ENCODE measurements around the gene OSM. TPM values are rescaled to one million over a fixed set of nuclear protein-coding genes. Genes with fewer than 3 reads are reported as not detected.

Gene OSM
- total RNA-seq, 1 donor from 2014 or later: not detected

DNA sequence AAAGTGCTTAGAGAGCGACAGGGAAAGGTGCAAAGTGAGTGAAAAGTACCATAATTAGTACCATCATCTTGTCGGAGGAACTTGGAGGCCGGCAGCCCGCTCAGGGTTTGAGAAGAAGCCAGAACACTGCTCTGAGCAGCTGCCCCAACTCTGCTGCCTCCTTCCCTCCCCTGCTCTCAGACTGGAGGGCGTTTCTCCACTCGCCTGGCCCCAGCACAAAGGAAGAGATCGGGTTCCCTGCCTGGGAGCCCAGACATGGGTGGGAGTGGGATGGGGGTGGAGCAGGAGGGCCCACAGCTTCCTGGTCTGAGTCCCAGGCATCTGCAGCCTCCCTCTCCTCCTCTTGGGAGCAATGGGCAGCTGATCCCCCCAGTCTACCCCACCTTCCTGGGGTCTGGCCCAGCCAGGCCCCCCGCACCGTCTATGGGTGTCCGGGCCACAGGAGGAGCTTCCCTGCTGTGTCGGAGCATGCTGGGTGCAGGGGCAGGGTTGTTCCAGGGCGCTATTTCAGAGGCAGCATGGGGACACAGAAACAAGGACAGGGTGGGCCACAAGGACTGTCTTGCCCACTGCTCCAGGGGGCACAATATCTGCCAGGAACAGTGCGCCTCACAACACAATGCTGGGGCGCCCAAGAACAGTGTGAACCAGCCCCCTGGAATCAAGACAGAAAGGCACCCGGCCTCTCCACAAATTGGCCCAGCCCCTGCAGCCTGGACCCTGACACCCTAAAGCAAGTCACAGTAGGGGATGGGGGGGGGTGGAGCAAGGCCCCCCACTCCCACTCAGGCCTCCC, 24.9 kb downstream of the OSM start:
- no peak for DNase-seq
- Mint-ChIP-seq H3K27me3 (ENCODE audit: unreplicated experiment) (peaks cover 10% of the 10 kb centered on the region), H3K4me1 (ENCODE audit: low read depth, unreplicated experiment) (peaks cover 6% of the 10 kb centered on the region), H3K9me3 (ENCODE audit: unreplicated experiment) (no peaks in the 10 kb centered on the region), H3K4me3 (ENCODE audit: unreplicated experiment) (no peak overlapping the region), H3K27ac (ENCODE audit: unreplicated experiment) (no peak overlapping the region), H3K36me3 (ENCODE audit: unreplicated experiment) (no peaks in the 10 kb centered on the region)
- TF ChIP-seq, protein P1, sequence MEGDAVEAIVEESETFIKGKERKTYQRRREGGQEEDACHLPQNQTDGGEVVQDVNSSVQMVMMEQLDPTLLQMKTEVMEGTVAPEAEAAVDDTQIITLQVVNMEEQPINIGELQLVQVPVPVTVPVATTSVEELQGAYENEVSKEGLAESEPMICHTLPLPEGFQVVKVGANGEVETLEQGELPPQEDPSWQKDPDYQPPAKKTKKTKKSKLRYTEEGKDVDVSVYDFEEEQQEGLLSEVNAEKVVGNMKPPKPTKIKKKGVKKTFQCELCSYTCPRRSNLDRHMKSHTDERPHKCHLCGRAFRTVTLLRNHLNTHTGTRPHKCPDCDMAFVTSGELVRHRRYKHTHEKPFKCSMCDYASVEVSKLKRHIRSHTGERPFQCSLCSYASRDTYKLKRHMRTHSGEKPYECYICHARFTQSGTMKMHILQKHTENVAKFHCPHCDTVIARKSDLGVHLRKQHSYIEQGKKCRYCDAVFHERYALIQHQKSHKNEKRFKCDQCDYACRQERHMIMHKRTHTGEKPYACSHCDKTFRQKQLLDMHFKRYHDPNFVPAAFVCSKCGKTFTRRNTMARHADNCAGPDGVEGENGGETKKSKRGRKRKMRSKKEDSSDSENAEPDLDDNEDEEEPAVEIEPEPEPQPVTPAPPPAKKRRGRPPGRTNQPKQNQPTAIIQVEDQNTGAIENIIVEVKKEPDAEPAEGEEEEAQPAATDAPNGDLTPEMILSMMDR (IDR thresholded peaks at IDR 0.05; ENCODE audit: partially characterized antibody, unreplicated experiment): no peak

DNA sequence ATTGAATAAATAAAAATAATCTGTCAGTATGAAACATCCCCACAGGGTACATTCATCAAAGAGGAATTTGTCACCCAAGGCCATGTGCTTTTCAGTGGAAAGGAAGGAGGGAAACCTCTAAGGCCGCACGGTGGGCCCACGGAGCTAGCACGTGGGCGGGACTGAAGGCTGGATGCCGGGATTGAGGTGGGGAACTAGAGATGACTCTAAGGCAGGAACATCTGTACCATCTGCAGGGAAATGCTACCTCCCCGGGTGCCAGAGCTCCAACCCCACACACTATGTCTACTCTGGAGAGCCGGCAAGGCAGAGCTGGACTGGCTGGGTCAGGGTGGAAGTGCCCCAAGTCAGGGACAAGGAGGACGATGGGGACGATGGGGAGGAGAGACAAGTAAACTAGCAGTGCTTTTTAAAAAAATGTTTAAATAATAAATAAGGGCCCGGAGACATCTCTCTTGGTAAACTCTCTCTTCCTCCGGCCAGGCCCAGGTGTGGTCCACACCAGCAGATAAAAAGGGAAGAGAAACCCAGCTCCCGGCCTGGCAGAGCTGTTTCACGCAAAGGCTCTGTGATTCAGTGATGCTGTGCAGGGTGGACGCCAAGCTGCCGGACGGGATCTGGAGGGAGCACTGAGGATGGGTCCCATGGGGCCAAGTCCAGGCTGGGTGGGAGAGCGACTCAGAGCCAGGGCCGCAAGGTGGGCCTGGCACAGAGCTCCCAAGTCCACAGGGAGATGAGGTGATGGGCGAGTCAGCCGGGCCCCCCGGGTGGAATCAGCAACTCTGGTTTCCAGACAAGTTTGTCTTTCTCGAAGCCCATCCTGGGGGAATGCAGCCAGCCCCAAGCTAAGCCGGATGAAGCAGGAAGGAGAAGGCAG, 25.9 kb downstream of the OSM start:
- Mint-ChIP-seq H3K4me1 (ENCODE audit: low read depth, unreplicated experiment) (peaks cover 6% of the 10 kb centered on the region), H3K4me3 (ENCODE audit: unreplicated experiment) (no peak overlapping the region), H3K36me3 (ENCODE audit: unreplicated experiment) (no peaks in the 10 kb centered on the region), H3K9me3 (ENCODE audit: unreplicated experiment) (no peaks in the 10 kb centered on the region), H3K27me3 (ENCODE audit: unreplicated experiment) (peaks cover 8% of the 10 kb centered on the region), H3K27ac (ENCODE audit: unreplicated experiment) (no peak overlapping the region)
- DNase-seq: no peak
- TF ChIP-seq, protein P1 (IDR thresholded peaks at IDR 0.05; ENCODE audit: partially characterized antibody, unreplicated experiment): no peak

DNA sequence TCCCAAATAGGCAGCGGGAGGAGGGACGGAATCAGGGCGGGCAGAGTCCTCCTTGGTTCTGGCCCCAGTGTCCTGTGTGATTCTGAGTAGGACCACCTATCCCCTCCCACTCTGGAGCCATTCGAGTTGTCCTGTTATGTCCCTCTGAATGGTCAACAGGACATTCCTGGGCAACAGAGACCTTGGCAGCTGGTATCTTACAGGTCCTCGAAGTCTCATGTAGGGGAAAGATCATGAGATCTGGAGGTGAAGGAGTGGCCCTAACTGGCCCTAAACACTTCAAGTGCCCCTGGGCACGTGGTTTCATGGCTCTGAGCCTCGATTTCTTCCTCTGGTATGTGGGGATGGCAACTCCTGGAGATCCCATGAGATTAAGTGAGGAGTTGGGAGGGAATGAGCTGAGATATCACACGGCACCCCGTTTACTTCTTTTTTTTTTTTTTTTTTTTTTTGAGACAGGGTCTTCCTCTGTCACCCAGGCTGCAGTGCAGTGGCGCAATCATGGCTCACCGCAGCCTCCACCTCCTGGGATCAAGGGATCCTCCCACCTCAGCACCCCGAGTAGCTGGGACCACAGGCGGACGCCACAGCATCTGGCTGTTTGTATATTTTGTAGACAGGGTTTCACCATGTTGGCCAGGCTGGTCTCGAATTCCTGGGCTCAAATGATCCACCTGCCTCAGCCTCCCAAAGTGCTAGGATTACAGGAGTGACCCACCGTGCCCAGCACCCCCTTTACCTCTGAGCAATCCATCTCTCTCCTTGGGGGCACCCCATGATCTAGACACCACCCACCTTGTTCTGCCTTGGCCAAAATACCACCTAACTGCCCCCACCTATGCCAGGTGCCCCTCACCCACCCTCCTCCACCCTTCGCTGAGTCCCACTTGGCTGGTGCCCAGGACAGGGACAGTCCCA, 26.9 kb downstream of the OSM start:
- Mint-ChIP-seq H3K4me3 (ENCODE audit: unreplicated experiment) (no peak overlapping the region), H3K36me3 (ENCODE audit: unreplicated experiment) (no peaks in the 10 kb centered on the region), H3K4me1 (ENCODE audit: low read depth, unreplicated experiment) (peaks cover 15% of the 10 kb centered on the region), H3K9me3 (ENCODE audit: unreplicated experiment) (no peaks in the 10 kb centered on the region), H3K27me3 (ENCODE audit: unreplicated experiment) (peaks cover 5% of the 10 kb centered on the region), H3K27ac (ENCODE audit: unreplicated experiment) (no peak overlapping the region)
- DNase-seq: no peak
- TF ChIP-seq, protein P1 (IDR thresholded peaks at IDR 0.05; ENCODE audit: partially characterized antibody, unreplicated experiment): no peak

DNA sequence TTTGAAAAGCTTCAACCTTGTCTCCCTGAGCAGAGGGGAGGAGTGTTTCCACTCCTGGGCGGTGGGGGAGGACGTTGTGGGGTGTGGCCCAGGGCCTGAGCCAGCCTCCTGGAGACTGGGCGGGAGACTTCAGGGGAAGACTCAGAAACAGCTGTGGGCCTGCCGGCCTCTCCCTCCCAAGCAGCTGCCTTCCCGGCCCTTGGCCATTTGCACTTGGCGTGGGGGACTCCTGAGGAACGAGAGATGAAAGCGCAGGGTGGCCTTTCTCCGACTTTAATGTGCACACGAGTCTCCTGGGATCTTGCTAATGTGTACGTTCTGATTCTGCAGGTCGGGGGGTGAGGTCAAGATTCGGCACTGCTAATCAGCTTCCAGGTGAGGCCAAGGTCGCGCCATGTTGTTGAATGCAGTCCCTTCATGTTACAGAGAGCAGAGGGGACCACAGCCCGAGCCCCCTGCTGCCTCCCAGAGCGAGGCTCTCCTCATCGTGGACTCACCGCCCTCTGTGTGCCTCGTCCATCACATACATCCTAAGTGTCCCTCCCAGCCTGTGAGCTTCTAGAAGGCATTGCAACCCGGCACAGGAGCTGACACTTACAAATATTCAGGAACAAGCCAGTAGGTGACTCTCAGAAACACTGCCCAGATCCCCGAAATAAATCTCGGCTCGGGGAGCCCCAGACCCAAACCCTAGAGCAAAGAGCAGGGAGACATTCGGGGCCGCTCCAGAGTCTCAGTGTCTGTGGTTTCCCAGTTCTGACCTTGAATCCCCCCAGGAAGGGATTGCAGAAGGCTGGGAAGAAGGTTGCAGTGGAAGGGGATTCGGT, 27.8 kb downstream of the OSM start:
- Mint-ChIP-seq H3K4me1 (ENCODE audit: low read depth, unreplicated experiment) (peaks cover 18% of the 10 kb centered on the region), H3K27ac (ENCODE audit: unreplicated experiment) (peak overlapping the region; percentile 39), H3K36me3 (ENCODE audit: unreplicated experiment) (no peaks in the 10 kb centered on the region), H3K27me3 (ENCODE audit: unreplicated experiment) (peaks cover 5% of the 10 kb centered on the region), H3K9me3 (ENCODE audit: unreplicated experiment) (no peaks in the 10 kb centered on the region), H3K4me3 (ENCODE audit: unreplicated experiment) (no peak overlapping the region)
- no peak for DNase-seq
- TF ChIP-seq, protein P1 (IDR thresholded peaks at IDR 0.05; ENCODE audit: partially characterized antibody, unreplicated experiment): no peak
